HG03135 (cell line): ENCODE data around the gene IL12RB2.
"Not testable (repeated sequence)": the region's sequence is repeated elsewhere in the genome, so short reads cannot be mapped to it uniquely, and the experiment has no call there.

Source experiments
- ATAC-seq: cut with Tn5 transposase; IDR thresholded peaks from one replicate; pipeline ENCODE4 v1.9.1; 2021; ENCODE audit warnings: mild to moderate bottlenecking, moderate library complexity; ENCODE audit not compliant: unreplicated experiment

The IL12RB2 gene

DNA sequence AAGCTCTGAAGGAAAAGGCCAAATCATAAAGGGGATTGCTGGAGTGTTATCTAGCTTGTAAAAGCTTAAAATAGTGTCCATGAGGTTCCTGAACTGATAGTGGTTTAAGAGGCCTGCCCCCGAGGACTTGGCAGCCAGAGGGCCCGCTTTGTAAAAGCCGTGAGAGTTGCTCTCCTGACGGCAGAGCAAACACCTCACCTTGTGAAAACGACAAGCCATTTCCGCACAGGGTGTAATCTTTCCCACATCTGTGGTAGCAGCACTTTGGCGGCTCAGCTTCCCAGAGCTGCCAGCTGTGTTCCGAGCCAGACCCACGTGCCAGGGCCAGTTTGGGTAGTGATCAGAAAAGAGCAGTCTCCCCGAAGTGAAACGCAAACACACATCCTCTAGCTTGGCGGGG lies 85.6 kb downstream of the IL12RB2 start:
- no peak for ATAC-seq

DNA sequence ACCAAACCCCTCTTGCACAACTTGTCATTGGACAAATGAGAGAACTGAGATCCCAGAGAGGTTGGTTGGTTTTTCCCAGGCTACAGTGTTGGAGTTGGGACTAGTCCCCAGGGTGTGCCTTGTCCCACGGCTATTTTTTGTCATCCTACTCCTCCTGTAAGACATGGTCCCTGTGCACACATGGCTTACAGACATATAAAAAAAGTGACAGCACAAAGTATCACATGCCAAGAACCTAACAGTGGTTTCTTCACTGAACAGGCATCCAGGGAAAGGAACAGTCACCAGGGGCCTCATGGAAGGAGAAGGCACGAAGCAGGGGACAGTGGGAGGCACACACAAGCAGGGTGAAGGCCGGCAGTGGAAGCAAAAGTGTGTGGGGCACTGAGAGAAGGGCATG lies 86.1 kb downstream of the IL12RB2 start:
- ATAC-seq = no peak

DNA sequence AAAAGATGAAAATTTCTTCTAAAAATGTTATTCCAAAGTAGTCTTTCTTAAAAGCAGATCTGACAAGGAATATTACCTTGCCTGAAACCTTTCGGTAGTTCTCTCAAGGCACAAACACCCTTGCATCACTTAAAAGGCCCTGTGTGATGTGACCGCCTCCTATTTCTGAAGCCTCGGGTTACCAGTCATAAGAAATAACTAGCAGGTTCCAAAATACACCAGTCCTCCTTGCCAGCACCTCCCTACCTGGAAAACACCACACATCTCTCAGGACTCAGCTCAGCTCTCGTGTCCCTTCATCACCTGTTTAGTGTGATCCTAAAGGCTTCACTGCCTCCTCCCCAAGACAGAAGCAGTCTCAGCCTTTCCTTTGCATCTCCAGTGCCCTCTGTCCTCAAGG lies 86.9 kb downstream of the IL12RB2 start:
- no peak for ATAC-seq

DNA sequence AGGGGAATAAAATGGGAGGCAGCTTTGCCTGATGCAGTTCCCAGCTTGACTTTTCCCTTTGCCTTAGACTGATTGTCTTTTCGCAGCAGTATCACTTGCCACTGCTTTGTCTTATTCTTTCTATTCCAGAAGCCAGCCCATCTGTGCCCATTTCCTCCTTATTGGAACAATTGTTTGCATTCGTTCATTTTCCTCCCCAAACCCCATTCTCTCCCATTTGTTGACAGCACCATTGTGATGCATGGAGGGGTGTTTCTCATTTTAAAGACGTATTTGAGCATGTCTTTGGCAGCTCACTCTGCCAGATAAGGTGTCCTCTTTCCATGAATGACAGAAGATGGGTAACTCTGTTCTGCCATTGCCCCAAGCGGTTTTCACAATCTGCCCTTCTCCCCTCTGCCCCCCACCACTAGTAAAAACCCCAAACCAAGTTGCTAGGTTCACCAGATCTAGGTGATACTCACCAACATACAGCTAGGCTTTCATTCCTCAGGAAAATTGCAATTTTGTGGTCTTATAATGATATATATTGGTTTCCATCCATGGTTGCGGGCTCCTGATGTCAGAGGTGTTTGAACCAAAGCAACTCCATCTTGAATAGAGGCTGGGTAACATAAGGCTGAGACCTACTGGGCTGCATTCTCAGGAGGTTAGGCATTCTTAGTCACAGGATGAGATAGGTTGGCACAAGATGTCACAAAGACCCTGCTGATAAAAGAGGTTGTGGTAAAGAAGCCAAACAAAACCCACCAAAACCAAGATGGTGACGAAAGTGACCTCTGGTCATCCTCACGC lies 91.7 kb downstream of the IL12RB2 start:
- ATAC-seq = no peak

DNA sequence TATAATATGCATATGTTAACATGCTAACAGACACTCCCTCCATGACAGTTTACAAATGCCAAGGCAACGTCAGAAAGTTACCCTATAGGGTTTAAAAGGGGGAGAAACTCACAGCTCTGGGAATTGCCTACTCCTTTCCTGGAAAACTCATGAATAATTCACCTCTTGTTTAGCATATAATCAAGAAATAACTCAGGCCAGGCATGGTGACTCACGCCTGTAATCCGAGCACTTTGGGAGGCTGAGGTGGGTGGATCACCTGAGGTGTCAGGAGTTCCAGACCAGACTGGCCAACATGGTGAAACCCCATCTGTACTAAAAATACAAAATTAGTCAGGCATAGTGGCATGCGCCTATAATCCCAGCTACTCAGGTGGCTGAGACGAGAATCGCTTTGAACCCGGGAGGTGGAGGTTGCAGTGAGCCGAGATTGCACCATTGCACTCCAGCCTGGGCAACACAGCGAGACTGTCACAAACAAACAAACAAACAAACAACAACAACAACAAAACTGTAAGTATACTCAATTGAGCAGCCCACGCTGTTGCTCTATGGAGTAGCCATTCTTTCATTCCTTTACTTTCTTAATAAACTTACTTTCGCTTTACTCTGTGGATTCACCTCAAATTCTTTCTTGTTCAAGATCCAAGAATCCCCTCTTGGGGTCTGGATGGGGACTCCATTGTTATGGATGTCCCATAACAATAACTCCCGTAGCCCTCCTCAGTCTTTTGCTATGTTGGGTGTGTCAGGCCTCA lies 92.5 kb downstream of the IL12RB2 start:
- not testable (repeated sequence) for ATAC-seq

DNA sequence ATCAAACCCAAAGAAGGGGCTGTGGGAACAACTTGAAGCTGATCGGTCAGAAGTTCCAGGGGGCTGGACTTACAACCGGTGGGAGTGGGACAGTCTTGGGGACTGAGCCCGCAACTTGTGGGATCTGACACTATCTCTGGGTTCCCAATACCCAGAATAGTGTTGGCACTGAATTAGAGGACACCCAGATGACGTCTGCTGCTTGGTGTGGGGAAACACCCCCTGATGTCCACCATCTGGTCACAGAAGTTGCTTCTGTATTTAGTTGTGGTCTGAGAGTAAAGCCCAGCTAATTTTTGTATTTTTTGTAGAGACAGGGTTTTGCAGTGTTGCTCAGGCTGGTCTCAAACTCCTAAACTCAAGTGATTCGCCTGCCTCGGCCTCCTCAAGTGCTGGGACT lies 93.8 kb downstream of the IL12RB2 start:
- ATAC-seq = no peak

DNA sequence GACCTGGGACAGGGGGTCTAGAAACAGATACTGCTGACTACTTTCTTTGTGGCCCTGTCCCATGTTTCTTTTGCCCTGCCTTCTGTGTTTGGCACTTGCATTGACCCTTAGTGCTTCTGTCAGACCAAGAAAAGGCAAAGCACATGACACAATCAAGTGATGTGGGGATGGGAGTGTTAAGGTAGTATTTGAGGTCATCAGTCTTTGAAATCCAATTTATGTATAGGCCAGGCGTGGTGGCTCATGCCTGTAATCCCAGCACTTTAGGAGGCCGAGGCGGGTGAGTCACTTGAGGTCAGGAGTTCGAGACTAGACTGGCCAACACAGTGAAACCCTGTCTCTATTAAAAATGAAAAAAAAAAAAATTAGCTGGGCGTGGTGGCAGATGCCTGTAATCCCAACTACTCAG lies 96.5 kb downstream of the IL12RB2 start:
- ATAC-seq = no peak

DNA sequence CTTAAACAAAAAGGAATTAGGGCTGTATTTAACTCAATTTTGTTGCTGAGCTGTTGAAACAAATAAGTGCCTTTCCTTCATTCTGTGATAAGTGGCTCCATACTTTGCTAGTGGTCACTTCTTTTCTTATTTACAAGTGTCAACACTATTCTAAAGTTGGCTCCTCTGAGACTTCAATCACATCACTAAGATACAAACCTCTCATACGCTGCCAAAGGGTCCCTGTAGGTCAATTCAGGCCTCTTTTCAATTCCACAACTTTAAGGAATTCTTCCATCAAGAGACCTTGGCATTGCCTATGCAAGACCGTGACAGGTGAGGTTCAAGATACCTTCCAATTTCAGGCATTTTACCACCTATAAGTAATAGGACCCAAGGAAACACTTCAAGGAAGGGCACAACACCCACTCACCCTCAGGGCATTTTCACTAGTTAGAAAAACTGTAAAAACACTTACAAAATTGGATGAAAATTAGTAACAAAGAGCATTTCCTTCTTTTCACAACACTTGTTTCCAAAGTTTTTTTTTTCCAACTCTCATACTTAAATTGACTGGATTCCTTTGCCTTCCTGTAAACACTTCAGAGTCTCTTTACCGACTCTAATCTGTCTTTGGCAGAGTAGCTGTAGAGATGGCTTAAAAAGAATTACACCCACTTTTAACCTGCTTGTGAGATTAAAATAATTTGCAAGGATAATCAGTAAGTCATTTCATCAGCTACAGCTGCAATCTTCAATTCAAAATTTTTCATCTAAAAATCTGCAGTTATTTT lies 98.0 kb downstream of the IL12RB2 start:
- no peak for ATAC-seq

DNA sequence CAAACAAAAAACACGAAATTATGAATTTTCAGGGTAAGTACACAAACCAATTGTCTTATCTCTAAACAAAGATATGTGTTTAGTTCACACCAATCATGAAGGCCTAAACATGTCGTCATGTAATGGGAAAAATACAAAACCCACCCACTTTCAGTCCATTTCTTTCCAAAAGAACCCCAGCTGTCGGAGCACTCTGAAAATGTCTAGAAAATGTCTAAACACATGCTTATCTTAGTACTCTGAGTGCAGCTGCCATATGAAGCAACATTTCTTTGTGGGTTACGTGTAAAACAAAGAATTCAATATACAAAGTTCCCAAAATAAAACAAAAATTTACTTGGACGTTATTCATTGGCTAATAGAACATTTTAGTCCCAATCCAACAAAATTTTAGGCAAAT lies 99.8 kb downstream of the IL12RB2 start:
- no peak for ATAC-seq

DNA sequence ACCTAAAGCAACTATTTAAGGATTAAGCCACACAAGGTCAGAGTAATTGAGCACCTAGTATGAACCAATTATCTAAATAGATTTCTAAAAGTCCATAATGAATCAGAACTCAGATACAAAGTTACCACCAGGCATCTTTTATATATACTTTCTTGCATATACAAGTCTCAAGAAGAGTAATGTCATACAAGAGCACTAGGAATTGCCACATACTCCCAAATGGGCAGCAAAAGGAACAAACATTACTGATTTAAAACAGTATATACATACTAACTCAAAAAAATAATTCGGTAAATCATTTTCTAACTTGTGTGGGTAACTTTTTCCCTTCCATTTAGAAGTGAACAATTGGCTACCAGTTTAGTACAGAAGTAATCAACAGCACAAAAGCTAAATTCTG lies 100.5 kb downstream of the IL12RB2 start:
- ATAC-seq = no peak

DNA sequence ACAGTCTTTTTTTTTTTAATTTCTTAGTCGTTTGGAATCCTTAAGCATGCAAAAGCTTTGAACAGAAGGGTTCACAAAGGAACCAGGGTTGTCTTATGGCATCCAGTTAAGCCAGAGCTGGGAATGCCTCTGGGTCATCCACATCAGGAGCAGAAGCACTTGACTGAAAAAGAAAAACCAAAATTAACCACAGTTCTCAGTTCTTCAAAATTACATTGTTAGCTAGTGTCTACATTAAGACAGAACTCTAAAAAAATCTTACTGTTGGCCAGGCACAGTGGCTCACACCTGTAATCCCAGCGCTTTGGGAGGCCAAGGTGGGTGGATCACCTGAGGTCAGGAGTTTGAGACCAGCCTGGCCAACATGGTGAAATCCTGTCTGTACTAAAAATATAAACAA lies 105.4 kb downstream of the IL12RB2 start:
- ATAC-seq = not testable (repeated sequence)

DNA sequence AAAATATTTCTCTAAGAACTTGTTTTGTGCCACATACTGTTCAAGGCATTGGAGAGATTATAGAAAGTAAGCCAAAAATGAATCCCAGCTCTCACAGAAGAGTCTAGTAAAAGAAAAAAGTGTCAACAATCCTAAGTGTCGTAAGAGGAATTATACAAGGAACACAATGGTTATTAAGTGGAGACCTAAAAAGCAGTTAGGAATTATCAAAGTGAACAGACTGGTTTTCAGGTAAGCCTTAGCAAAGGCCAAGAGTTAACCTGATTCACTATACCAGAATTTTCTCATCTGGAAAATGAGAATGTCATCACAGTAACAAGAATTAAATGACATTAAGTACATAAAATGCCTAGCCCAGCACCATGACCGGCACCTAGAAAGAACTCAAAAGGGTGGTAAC lies 106.9 kb downstream of the IL12RB2 start:
- ATAC-seq = no peak

DNA sequence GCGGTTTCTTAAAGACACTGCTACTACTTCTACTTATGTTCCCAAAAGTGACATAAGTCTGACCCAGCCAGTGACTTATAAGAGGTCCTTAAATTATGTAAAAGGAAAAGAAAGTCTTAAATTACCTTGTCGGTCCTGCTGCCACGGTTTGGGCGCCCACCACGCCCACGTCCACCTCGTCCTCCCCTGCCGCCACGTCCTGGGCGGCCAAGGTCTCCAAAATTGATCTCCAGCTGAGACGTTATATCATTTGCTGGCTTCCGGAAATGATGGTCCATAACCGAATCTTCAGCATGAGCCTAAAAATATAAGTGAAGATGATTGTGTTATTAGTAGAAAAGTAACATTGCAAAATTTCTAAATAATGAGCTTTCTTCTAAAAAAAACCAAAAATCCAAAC lies 107.4 kb downstream of the IL12RB2 start:
- ATAC-seq = no peak

DNA sequence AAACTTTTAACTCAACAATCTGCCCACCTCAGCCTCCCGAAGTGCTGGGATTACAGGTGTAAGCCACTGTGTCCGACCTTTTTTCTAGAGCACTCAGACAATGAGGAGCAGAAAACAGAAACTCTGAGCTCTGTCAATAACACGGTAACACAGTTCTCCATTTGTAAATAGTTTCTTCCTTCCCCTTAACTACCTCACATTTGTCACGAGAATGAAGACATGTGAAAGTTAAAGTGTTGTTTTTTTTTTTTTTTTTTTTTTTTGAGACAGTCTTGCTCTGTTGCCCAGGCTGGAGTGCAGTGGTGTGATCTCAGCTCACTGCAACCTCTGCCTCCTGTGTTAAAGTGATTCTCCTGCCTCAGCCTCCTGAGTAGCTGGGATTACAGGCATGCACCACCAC lies 110.1 kb downstream of the IL12RB2 start:
- ATAC-seq = not testable (repeated sequence)

DNA sequence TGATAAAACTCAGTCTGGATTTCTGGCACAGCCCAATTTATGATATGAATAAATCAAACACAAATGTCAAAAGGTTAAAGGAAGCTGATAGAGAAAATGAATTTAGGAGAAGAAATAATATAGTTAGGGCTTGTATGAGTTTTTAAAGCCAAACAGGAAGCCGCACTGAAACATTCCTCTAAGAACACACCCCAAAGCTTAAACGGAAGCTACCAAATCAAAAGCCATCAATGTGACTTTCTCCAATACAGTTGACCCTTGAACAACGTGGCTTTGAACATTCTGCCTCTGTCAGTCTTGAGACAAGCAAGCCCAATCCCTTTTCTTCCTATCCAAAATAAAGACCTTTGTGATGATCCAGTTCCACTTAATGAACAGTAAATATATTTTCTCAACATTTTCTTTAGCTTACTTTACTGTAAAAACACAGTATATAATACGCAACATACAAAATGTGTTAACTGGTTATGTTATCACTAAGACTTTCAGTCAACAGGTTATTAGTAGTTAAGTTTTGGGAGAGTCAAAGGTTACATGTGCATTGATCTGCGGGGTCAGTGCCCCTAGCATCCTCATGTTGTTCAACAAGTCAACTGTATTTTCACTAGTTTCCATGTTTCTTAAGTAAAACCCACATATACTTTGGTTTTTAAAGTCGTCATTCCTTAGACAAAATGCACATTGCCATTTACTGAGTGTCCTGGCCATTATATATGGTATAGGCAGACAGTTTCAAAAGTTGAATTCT lies 111.3 kb downstream of the IL12RB2 start:
- ATAC-seq = no peak

DNA sequence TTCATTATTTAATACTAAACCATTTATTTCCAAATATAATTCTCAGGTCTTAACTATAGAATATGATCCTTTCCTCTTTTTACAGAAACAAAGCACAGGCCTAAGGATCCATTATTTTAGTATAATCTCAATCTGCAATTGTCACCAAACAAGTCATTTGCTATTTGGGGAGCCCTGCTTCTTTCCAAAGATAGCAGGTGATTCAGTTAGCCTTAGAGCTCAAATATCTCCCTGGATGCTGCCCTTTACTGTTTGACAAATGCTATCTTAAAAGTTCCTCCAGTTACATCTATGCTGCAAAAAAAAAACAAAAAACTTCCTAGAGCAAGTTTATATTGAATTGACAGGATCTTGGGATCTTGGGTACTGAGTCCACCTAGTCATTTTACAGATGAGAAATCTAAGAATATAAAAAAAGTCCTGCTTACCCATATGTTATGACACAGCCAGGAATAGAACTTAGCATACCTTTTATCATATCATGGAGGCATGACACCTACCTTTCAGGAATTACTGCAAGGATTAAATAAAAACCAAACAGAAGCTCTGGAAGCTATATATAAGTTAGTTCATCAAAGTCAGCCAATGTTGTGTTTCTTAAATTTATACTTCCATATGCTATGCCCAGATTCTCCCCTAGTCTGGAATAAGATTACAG lies 113.3 kb downstream of the IL12RB2 start:
- ATAC-seq = no peak

DNA sequence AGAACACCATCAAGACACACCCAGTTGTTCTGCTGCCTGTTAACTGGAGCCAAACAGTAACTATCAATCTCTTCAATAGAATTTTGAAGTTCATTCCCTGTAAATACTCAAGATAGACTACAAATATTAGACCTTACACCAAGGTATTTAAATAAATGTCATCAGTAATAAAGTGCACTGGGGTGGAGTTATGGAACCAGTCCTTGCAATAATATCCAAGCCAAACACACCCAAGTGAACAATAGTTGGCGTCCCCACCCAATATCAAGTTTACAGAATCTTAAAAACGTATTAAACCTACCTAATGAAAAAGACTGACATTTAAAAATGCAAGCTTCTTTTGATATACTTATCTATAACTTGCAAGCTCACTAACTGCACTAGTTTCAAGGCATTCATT lies 119.8 kb downstream of the IL12RB2 start:
- no peak for ATAC-seq

DNA sequence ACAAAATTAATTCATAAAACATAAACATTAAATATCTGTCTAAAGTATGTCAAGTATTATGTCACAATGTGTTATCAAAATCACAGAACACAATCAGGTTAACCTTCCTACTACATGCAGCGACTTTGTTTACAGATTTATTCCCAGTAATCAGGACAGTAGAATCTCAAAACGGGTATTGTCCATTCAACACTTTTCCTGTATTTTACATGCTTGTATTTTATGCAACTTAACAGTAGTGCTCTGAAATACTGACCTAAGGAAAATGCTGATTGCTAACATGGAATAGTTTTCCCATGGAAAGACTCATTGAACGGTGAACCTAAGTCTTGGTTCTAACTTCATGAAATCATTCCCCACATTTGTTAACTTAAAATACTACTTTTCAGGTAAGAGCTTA lies 120.3 kb downstream of the IL12RB2 start:
- no peak for ATAC-seq

DNA sequence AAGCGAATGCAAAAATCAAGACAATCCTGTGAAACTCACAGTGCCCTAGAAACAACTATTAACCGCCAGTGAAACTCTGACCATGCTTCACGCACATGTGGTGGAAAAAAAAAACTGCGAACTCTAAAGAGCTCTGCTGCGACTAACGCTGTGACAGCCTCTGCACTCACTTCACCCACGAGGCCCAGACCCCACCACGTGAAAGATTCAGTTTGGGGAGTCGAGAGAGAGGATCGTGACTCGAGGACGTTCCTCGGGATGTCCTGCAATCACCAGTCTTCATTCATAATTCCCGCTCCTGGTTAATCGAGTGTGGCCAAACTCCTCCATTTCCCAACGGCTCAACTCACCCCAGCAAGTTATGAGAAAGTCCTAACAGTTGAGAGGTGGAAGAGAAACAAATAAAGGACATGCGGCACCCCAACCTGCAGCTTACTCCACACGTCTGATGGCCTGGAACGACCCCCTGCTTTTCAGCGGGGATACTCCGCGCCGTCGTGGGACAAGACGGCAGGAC lies 121.4 kb downstream of the IL12RB2 start:
- no peak for ATAC-seq
